CD14-positive monocyte (primary cell): ENCODE results near the gene HSD17B8. TPM values are rescaled to one million over a fixed set of nuclear protein-coding genes. Genes with fewer than 3 reads are reported as not detected.

Source experiments
- DNase-seq, 3 donors: peaks; one replicate each; pipeline ENCODE4 v3.0.0-alpha.2; 2011 to 2022
- H2AFZ ChIP-seq: 2 replicates; pipeline ENCODE4 v1.6.0; 2012; ENCODE audit warnings: mild to moderate bottlenecking, low read depth, low read length, inconsistent platforms; ENCODE audit not compliant: insufficient read depth, poor library complexity, severe bottlenecking
- H3K27ac ChIP-seq, 2 donors: 1 replicate in 1 of 2; 2 replicates in 1 of 2; pipeline ENCODE4 v1.5.1; 2012 to 2013; ENCODE audit warnings: low read length in 2 of 2, control low read depth in 1 of 2, inconsistent platforms in 1 of 2, low read depth in 1 of 2, mild to moderate bottlenecking in 1 of 2
- H3K27me3 ChIP-seq, 2 donors: one replicate each; pipeline versions ENCODE4 v1.6.0 to v1.6.1; 2011 to 2013; ENCODE audit warnings: low read length in 2 of 2; ENCODE audit not compliant: control insufficient read depth in 2 of 2, insufficient read depth in 2 of 2
- H3K36me3 ChIP-seq, 2 donors: replicated peaks in 1 of 2; 1 replicate in 1 of 2; 2 replicates in 1 of 2; pipeline versions ENCODE4 v1.5.1 to v1.6.1; 2012 to 2013; ENCODE audit warnings: low read length in 2 of 2, control low read depth in 1 of 2, inconsistent platforms in 1 of 2, mild to moderate bottlenecking in 1 of 2; ENCODE audit not compliant: insufficient read depth in 2 of 2, control insufficient read depth in 1 of 2
- H3K4me1 ChIP-seq, 2 donors: 1 replicate in 1 of 2; 2 replicates in 1 of 2; pipeline versions ENCODE4 v1.5.1 to v1.6.1; 2012 to 2013; ENCODE audit warnings: low read length in 2 of 2, control low read depth in 1 of 2, inconsistent platforms in 1 of 2, mild to moderate bottlenecking in 1 of 2, moderate library complexity in 1 of 2; ENCODE audit not compliant: insufficient read depth in 2 of 2, control insufficient read depth in 1 of 2
- H3K4me2 ChIP-seq: replicated peaks from 2 replicates; pipeline ENCODE3; 2012; ENCODE audit warnings: low read length, moderate library complexity, mild to moderate bottlenecking; ENCODE audit not compliant: poor library complexity, severe bottlenecking; ENCODE audit errors: extremely low read depth
- H3K4me3 ChIP-seq, 3 experiments: fragments of 200-600 bp in 1 of 3; sonication (generic) in 1 of 3; replicated peaks in 1 of 3; 1 replicate in 2 of 3; 2 replicates in 1 of 3; pipeline ENCODE4 v1.5.1; 2011 to 2013; ENCODE audit warnings: low read length in 3 of 3, mild to moderate bottlenecking in 3 of 3, control low read depth in 2 of 3, low read depth in 2 of 3, inconsistent platforms in 1 of 3, moderate library complexity in 1 of 3
- H3K79me2 ChIP-seq: 2 replicates; pipeline ENCODE4 v1.6.0; 2012; ENCODE audit warnings: mild to moderate bottlenecking, control low read depth, inconsistent platforms, low read length, moderate library complexity; ENCODE audit not compliant: insufficient read depth
- H3K9ac ChIP-seq: 2 replicates; pipeline ENCODE4 v1.6.0; 2017; ENCODE audit warnings: low read length, mild to moderate bottlenecking; ENCODE audit not compliant: insufficient read depth, poor library complexity, severe bottlenecking
- H3K9me3 ChIP-seq, 2 donors: replicated peaks in 1 of 2; 1 replicate in 1 of 2; 2 replicates in 1 of 2; pipeline versions ENCODE4 v1.5.1 to v1.6.1; 2012 to 2013; ENCODE audit warnings: low read length in 2 of 2, control low read depth in 1 of 2; ENCODE audit not compliant: control insufficient read depth in 1 of 2, insufficient read depth in 1 of 2
- H4K20me1 ChIP-seq: 2 replicates; pipeline ENCODE4 v1.6.0; 2012; ENCODE audit warnings: mild to moderate bottlenecking, low read length, control low read depth, moderate library complexity; ENCODE audit not compliant: insufficient read depth
- H3K27ac Mint-ChIP-seq, 7 donors: one replicate each; pipeline ENCODE4 v1.8.0; 2020; ENCODE audit warnings: mild to moderate bottlenecking in 7 of 7, mixed read lengths in 7 of 7, moderate library complexity in 6 of 7, inconsistent platforms in 2 of 7
- H3K27me3 Mint-ChIP-seq, 3 donors: one replicate each; pipeline ENCODE4 v1.8.0; 2021 to 2022; ENCODE audit warnings: low read depth in 3 of 3, mild to moderate bottlenecking in 3 of 3, mixed read lengths in 3 of 3, moderate library complexity in 3 of 3, inconsistent platforms in 1 of 3
- H3K36me3 Mint-ChIP-seq, 2 donors: one replicate each; pipeline ENCODE4 v1.8.0; 2020; ENCODE audit warnings: mixed read lengths in 2 of 2, inconsistent platforms in 1 of 2, mild to moderate bottlenecking in 1 of 2
- H3K4me1 Mint-ChIP-seq: one replicate; pipeline ENCODE4 v1.8.0; 2020; ENCODE audit warnings: mild to moderate bottlenecking, mixed read lengths
- H3K4me3 Mint-ChIP-seq, 2 donors: one replicate each; pipeline ENCODE4 v1.8.0; 2020; ENCODE audit warnings: mild to moderate bottlenecking in 2 of 2, mixed read lengths in 2 of 2, moderate library complexity in 1 of 2
- H3K9me3 Mint-ChIP-seq, 7 donors: one replicate each; pipeline ENCODE4 v1.8.0; 2020 to 2022; ENCODE audit warnings: mixed read lengths in 7 of 7, mild to moderate bottlenecking in 6 of 7, moderate library complexity in 6 of 7, inconsistent platforms in 2 of 7
- CTCF ChIP-seq: fragments of 200-600 bp; IDR thresholded peaks from one replicate; pipeline ENCODE4 v1.8.0; 2022; ENCODE audit warnings: antibody characterized with exemption, mild to moderate bottlenecking
- WGBS: methylation state at CpG from one replicate; pipeline ENCODE4 v1.1.5; 2013; ENCODE audit warnings: missing lambda C conversion rate; ENCODE audit not compliant: insufficient coverage; 5-methylcytosine and 5-hydroxymethylcytosine counted together
- intact Hi-C, 2 donors: fragments of 100-400 bp; cut with micrococcal nuclease; formaldehyde crosslinking; loops; one replicate each; pipeline versions ENCODE4 v1.15.0 to v1.15.1; 2023
- polyA plus RNA-seq, 3 donors: library from polyadenylated mRNA; depleted of rRNA in 1 of 3; unstranded in 2 of 3; stranded (reverse) in 1 of 3; fragments of 300-500 nt in 2 of 3; fragments of >200 nt in 1 of 3; fragmentation: Illumina TruSeq in 2 of 3; gene quantifications; 1 replicate in 2 of 3; 2 replicates in 1 of 3; pipeline ENCODE4 v1.2.3, GENCODE V29; 2012 to 2021

The HSD17B8 gene
- polyA plus RNA-seq, 3 donors: 3.8 to 10.6 (median 4.7) TPM

GRCh38 chr6:33236852-33237251, 32.4 kb downstream of the HSD17B8 start:
- H2AFZ ChIP-seq: no peak overlapping the region
- H3K27ac ChIP-seq: no peak overlapping the region
- intact Hi-C loops: no loop called here
- H3K79me2 ChIP-seq: no peaks in the 10 kb centered on the region
- Mint-ChIP-seq H3K4me3 (no peak overlapping the region), H3K4me1 (peaks cover 4% of the 10 kb centered on the region), H3K27ac (peak overlapping the region in 1 of 7 donors; percentile 90), H3K9me3 (peaks cover 0 to 8% (median 0%) of the 10 kb centered on the region in 7 donors), H3K27me3 (peaks cover 13 to 28% (median 26%) of the 10 kb centered on the region in 3 donors), H3K36me3 (no peaks in the 10 kb centered on the region)
- no peak for DNase-seq
- peaks cover 2 to 11% of the 10 kb centered on the region in 2 donors for H3K27me3 ChIP-seq
- H3K9ac ChIP-seq: no peak overlapping the region
- H3K4me1 ChIP-seq: peaks cover 2 to 8% of the 10 kb centered on the region in 2 donors
- no peak overlapping the region for H3K4me3 ChIP-seq
- H4K20me1 ChIP-seq: no peaks in the 10 kb centered on the region
- TF ChIP-seq CTCF: no peak
- H3K4me2 ChIP-seq: no peak overlapping the region
- WGBS: 91% methylated on average over 5 of the region's 6 CpGs
- no peaks in the 10 kb centered on the region for H3K9me3 ChIP-seq
- no peaks in the 10 kb centered on the region for H3K36me3 ChIP-seq

- DNase-seq: no peak
- Mint-ChIP-seq H3K36me3 (no peaks in the 10 kb centered on the region), H3K27me3 (peaks cover 13 to 33% (median 27%) of the 10 kb centered on the region in 3 donors), H3K27ac (peak overlapping the region in 1 of 7 donors; percentile 21), H3K4me3 (no peak overlapping the region), H3K4me1 (peaks cover 5% of the 10 kb centered on the region), H3K9me3 (peaks cover 0 to 11% (median 0%) of the 10 kb centered on the region in 7 donors)
- intact Hi-C loops: no loop called here
- peaks cover 3 to 10% of the 10 kb centered on the region in 2 donors for H3K4me1 ChIP-seq
- H3K27ac ChIP-seq: no peak overlapping the region
- no peak overlapping the region for H2AFZ ChIP-seq
- H3K4me2 ChIP-seq: no peak overlapping the region
- no peaks in the 10 kb centered on the region for H3K9me3 ChIP-seq
- no peaks in the 10 kb centered on the region for H3K79me2 ChIP-seq
- H4K20me1 ChIP-seq: no peaks in the 10 kb centered on the region
- H3K4me3 ChIP-seq: no peak overlapping the region
- WGBS: 77% methylated on average over 2 of the region's 2 CpGs
- peaks cover 2 to 15% of the 10 kb centered on the region in 2 donors for H3K27me3 ChIP-seq
- H3K36me3 ChIP-seq: no peaks in the 10 kb centered on the region
- no peak for TF ChIP-seq CTCF
- H3K9ac ChIP-seq: no peak overlapping the region
Observed at GRCh38 chr6:33237741-33238140, 33.3 kb downstream of the HSD17B8 start.
